Measurements from ENCODE around the gene OR6B2.
"Not testable (repeated sequence)": the region's sequence is repeated elsewhere in the genome, so short reads cannot be mapped to it uniquely, and the experiment has no call there.

Gene OR6B2

GRCh38 chr2:240030379-240031094, at the start of gene OR6B2:
TSS of gene OR6B2 (minus strand) at chr2:240030429. CDS start at chr2:240030429, 0 bp downstream.
- DNase-seq (ENCODE audit: low read depth in 3 of 3), result no peak

DNA sequence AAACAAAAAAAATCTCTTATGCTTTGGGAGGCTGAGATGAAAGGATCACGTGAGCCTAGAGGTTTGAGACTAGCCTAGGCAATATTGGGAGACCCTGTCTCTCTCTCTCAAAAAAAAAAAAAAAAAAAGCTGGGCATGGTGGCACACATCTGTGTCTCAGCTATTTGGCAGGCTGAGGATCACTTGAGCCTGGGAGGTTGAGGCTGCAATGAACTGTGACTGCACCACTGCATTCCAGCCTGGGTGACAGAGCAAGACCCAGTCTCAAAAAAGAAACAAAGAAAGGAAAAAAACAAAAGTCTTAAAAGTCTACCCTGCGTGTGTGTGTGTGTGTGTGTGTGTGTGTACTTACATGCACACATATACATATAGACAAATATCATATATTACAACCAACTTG, 48.4 kb upstream of the OR6B2 start:
- no peak for DNase-seq (ENCODE audit: low read depth in 3 of 3)

GRCh38 chr2:240077442-240077841, 47.2 kb upstream of the OR6B2 start:
- DNase-seq (ENCODE audit: low read depth in 3 of 3), result no peak

- DNase-seq (ENCODE audit: low read depth in 3 of 3), result no peak
Measured at GRCh38 chr2:240074545-240074944, 44.3 kb upstream of the OR6B2 start.

DNA sequence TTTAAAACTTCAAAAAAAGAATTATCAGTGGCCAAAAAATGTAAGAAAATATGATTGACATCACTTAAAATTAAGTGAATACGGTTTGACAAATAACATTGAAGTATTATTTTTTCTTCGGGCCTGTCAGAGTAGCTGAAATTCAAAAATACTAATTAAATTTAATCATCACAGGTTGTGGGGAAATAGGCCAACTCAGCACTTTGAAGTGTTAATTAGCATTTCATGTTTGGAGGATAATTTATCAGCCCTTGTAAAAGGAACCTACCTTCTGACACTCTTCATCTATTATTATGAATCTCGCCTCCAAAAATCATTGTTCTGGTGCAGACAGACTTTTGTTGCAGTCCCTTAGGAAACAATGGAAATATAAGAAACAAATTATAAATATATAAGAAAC, 40.7 kb upstream of the OR6B2 start:
- DNase-seq (ENCODE audit: low read depth in 3 of 3), result no peak

DNA sequence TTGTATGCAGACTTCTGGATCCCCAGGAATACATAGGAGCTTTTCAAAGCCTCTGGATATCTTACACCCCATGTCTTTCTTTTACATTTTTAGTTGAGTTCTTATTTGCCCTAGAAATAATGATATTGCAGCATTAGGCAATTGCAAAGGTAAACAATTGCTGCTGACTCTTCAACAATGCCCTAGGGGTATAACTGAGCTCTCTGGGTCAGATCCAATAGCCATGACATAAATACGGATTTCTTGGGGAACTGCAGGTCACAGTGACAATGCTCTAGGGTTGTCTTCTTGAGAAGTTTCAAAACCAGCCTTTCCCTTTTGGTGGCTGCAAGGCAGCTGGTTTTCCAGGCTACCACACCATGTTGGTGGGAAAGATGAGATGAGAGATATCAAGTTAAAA, 39.6 kb upstream of the OR6B2 start:
- no peak for DNase-seq (ENCODE audit: low read depth in 3 of 3)

GRCh38 chr2:240068193-240068592, 38.0 kb upstream of the OR6B2 start:
- no peak for DNase-seq (ENCODE audit: low read depth in 3 of 3)

- DNase-seq (ENCODE audit: low read depth in 3 of 3), result no peak
Measured at GRCh38 chr2:240066489-240066888, 36.3 kb upstream of the OR6B2 start.

GRCh38 chr2:240064898-240065297, 34.7 kb upstream of the OR6B2 start:
- DNase-seq (ENCODE audit: low read depth in 3 of 3), result no peak

DNA sequence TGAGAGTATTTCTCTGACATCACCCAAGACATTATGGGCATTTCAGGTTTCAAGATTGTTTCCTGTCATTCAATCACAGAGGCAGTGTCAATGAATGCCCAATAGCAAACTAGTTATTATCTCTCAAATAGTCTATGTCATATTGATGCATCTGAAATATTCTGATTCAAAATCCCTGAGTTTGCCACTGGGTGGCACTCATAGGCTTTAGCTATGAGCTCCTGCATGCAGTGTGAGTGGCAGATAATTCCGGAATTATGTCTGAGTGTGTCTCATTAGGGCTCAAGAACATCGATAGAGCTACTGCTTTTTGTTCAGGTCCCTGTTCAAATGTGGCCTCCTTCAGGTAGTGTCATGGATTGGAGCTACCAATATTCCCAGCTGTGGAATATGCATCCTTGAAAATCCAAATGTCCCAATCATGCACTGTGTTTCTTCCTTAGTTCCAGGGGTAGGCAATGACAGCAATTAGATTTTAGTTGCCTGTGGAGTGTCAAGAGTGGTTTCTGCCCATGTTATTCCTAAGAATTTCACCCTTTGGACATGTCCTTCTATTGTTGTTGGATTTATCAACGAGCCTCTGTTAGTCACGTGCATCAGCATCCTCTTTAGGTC, 30.9 kb upstream of the OR6B2 start:
- peak in 1 of 3 experiments; percentile 22 for DNase-seq (ENCODE audit: low read depth in 3 of 3)

GRCh38 chr2:240056678-240057077, 26.4 kb upstream of the OR6B2 start:
- no peak for DNase-seq (ENCODE audit: low read depth in 3 of 3)

- DNase-seq (ENCODE audit: low read depth in 3 of 3), result no peak
Measured at GRCh38 chr2:240055177-240055917, 25.1 kb upstream of the OR6B2 start.

DNA sequence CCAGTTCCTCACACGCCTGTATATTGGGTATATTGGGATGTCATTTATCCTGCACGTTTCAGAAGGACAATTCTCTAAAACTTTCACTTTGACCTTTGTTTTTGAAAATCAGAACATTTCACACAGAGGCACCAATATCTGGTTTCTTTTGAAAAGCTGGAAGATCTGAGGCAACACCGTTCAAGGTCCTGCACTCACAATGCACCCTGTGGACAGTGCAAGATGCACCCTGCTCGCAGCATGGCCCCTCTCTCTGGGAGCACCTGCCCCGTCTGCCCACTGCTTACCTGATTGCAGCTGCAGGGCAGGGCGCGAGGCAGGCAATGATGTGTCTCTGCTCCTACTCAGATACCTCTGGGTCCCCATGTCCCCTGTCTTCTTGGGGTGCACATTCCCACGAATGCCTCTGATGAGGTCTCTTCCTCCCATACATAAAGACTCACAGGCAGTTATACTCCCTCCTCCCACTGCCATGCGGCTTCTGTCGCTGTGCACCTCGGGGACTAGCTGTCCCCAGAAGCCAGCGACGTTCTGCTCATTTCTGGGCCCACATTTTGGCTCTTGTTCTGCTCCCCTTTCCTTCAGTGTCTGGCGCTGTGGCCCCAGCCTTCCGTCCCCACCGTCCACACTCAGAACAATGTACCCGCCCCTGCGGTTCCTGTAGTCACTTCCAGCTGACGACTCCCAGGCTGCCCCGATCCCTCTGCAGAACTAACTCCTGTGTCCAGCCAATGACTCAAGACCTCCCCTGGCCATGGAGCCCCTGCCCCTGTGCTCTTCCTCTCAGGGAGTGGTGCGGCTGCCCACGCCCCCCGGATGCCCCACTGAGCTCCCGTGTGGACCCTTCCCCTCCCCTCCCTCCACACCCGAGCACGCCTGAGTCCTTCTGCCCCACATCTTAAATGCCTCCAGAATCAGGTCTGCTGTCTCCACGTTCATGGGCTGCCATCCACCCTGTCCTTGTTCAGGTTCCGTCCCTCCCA, 23.2 kb upstream of the OR6B2 start, which contains the start of gene OR6B3:
TSS of gene OR6B3 (minus strand) at position 349 of the 983 bp plus-strand sequence.
- DNase-seq (ENCODE audit: low read depth in 3 of 3), result no peak

DNA sequence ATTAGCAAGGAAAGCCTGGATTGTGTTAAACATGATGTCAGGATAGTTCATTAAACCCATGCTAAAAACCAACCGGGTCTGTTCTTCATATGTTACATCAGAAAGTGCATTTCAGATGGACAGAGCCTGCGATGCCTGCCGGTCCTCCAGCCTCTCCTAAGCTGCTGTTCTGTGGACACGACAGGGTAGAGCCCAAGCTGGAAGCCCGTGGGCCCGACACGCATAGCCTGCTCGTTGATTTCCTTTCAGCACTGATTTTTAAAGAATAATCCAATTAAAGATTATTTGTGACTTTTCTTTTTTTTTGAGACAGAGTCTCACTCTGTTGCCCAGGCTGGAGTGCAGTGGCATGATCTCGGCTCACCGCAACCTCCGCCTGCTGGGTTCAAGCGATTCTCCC, 22.3 kb upstream of the OR6B2 start:
- no peak for DNase-seq (ENCODE audit: low read depth in 3 of 3)

DNA sequence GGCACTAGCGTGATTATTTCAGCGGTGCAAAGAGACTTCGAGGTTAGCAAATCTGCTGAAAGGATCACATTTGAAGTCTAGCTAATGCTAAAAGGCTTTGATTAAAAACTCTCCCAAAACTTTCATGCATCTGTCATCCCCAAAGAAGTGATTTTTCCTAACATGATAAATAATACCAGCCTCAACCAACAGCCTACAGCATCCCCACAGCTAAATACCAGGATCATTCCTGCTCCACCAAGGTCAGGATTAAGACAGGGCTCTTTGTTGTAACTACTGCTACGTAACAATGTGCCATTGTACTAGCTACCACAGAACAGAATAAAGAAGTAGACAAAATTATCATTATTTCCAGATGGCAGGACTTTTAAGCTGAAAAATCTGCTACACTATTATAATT, 21.5 kb upstream of the OR6B2 start:
- no peak for DNase-seq (ENCODE audit: low read depth in 3 of 3)

DNA sequence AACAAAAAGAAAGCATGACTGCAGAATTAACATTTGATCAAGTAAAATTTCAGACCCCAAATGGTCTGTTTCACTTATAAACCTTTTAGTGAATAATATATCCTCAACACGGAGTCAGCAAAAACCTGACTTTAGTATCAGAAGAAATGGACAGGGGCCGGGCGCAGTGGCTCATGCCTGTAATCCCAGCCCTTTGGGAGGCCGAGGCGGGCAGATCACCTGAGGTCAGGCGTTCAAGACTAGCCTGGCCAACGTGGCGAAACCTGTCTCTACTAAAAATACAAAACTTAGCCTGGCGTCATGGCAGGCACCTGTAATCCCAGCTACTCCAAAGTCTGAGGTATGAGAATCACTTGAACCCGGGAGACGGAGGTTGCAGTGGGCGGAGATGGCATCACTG, 20.0 kb upstream of the OR6B2 start:
- no peak for DNase-seq (ENCODE audit: low read depth in 3 of 3)

DNA sequence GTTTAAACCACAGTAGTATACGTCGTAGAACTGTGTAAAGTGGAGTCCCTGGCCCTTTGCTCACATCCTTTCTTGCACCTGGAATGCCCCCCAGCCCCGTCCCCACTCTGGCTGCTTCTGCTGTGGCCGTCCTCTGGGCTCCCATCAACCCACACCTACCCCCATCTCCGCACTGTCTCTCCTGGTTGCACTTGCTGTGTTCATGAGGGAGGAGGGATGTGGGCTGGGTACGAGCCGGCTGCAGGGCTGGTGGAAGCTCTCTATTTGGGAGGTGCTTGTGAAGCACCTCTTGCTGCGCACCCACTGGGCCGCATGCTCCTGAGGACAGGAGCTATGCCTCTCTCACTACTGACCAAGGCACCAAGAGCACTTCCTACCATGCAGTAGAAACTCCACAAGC, 18.0 kb upstream of the OR6B2 start:
- DNase-seq (ENCODE audit: low read depth in 3 of 3), result no peak

DNA sequence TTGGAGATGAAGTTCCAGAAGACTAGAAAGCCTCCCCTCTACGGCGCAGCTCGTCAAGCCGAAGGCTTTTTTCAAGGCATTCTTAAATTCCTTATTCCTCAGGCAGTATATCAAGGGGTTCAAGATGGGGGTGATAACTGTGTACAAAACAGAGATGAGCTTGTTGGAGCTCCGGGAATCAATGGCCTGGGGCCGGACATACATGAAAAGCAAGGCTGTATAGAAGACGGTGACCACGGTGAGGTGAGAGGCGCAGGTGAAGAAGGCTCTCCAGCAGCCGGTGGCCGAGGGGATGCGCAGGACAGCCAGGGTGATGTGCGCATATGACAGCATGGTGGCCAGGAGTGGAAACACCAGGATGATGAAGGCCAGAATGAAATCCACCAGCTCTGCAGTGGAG, 14.9 kb upstream of the OR6B2 start:
- no peak for DNase-seq (ENCODE audit: low read depth in 3 of 3)

GRCh38 chr2:240044096-240044495, 13.9 kb upstream of the OR6B2 start:
- not testable (repeated sequence) for DNase-seq (ENCODE audit: low read depth in 3 of 3)

- DNase-seq (ENCODE audit: low read depth in 3 of 3), result no peak
Measured at GRCh38 chr2:240043279-240043989, 13.2 kb upstream of the OR6B2 start.

- DNase-seq (ENCODE audit: low read depth in 3 of 3), result no peak
Measured at GRCh38 chr2:240042740-240043139, 12.5 kb upstream of the OR6B2 start.
